ENCODE results near the gene SLC9A4.
"Not testable (repeated sequence)": the region's sequence is repeated elsewhere in the genome, so short reads cannot be mapped to it uniquely, and the experiment has no call there.

Gene SLC9A4

DNA sequence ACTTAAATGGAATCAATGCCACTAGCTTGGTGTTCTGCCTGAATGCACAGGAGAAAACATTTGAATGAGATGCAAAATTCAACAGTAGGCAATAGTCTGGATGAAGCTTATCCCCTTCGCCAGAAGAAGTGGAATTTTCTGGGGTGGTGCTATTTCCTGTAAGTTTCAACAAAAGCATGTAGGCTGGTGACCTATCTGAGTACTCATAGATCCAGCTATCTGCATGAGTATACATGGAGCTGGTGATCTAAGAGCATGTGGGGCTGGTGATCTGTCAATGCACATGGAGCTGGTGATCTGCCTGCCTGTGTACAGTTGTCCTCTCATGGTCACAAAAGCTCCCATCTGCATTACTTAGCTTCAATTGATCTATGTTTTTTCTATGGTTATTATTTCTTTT is 71.2 kb downstream of the SLC9A4 start:
- H3K4me3 ChIP-seq (ENCODE audit: low read depth, low read length): no peak overlapping the region

DNA sequence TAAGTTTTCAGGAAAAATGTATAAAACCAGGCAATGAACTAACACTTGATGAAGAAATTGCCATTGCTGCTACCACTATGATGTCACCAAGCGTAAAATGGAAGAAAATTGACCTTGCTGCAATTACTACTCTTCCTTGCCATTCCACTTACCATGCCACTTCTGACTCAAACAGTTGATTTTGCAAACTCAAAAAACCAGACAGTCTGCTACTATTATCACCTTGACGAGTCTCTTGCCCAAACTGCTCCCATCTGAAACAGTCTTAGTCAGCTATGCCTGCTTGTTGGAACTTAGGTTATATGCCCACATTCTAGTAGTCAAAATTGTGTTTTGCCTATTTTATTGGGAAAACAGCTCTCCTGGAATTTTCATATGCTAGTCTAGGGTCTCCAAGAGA is 74.4 kb downstream of the SLC9A4 start:
- H3K4me3 ChIP-seq (ENCODE audit: low read depth, low read length): no peak overlapping the region

DNA sequence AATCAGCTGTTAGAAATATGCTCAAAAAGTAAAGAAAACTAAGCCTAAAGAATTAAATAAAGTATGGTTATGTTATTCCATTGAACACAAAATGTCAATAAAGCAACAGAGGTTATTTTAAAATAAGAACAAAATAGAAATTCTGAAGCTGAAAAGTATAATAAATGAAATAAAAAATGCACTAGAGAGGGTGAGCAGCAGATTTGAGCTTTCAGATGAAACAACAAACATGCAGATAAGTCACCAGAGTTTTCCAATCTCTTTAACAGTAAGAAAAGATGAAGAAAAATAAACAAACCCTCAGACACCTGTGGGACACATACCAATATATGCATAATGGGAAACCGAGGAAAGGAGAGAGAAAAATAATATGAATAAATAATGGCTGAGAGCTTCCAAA is 76.0 kb downstream of the SLC9A4 start:
- H3K4me3 ChIP-seq (ENCODE audit: low read depth, low read length): no peak overlapping the region

DNA sequence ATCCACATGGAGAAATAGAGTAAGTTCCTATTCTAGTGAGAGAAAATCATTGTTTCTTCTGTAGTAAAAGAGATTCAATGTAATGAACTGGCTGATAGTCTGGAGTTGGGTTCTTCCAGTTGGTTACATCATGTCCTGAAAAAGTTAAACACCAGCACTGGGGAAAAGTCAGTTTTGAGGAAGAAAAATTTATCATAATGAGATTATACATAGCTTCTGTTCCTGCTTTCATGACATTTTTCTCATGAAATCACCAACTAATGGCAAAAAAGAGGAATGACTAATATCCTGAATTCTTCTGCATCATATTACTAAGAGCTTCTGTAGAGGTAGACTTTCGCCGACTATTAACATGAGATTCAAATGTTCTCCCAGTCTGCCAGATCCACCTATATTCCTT is 77.1 kb downstream of the SLC9A4 start:
- H3K4me3 ChIP-seq (ENCODE audit: low read depth, low read length): no peak overlapping the region

DNA sequence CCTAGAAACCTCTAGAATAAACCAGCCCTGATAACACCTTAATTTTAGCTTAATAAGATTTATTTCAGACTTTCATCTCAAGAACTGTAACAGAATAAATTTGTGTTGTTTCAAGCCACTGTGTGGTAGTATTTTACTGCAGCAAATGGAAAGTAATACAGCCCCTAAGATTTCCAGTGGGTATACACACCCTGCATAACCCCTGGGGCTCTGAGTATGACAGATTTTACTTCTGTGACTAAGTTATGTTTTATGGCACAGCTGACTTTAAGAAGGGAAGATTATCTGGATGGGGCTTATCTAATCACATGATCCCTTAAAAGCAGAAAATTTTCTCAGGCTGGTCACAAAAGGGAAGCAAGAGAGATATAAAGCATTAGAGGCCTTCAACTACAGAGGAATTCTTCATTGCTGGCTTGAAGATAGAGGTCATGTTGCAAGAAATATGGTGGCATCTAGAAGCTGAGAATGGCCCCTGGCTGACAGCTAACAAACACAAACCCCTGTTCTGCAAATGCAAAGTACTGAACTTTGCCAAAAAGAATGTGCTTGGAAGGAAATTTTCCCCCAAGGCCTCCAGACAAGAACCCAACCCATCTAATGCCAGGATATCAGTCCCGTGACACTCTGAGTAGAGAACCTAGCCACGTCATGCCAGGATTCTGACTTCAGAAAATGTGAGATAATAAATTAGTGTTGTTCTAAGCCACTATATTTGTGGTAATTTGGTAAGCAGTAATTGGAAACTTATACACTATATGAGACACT is 78.5 kb downstream of the SLC9A4 start:
- H3K4me3 ChIP-seq (ENCODE audit: low read depth, low read length): no peak overlapping the region

DNA sequence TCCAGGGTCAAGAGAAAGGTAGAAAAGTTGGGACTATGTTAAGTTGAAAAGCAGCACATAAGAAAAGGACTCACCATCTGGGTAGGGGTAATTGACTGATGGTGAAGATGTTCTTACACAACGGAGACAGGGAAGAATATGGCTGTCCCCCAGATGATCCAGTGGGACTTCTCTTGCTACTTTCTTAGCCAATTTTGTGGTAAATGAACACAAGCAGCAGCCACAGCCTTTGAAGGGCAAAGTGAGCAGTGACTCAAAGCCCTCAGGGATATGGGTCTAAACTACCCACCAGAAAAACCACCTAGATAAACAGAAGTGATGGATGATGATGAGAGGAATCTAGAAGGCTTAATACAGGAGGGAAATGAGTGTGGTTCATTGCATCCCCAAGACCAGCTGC is 80.6 kb downstream of the SLC9A4 start:
- no peak overlapping the region for H3K4me3 ChIP-seq (ENCODE audit: low read depth, low read length)

DNA sequence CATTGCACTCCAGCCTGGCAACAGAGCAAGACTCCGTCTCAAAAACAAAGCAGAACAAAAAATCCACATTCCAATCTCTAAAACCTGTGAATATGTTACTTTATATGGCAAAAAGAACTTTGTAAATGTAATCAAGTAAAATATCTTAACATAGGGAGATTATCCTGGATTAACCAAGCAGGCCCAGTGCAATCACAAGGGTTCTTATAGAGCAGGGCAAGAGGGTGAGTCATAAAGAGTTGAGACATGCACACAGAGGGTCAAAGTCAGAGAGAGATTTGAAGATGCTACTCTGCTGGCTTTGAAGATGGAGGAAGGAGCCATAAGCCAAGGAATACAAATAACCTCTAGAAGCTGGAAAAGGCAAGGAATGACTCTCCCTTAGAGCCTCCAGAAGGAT is 85.4 kb downstream of the SLC9A4 start:
- no peak overlapping the region for H3K4me3 ChIP-seq (ENCODE audit: low read depth, low read length)

DNA sequence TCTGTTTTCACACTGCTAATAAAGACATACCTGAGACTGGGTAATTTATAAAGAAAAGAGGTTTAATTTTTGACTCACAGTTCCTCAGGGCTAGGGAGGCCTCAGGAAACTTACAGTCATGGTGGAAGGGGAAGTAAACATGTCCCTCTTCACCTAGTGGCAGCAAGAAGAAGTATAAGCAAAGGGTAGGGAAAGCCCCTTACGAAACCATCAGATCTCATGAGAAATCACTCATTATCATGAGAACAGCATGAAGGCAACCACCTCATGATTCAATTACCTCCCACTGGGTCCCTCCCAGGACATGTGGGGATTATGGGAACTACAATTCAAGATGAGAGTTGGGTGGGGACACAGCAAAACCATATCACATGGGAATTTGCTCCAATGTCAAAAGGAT is 89.5 kb downstream of the SLC9A4 start:
- not testable (repeated sequence) for H3K4me3 ChIP-seq (ENCODE audit: low read depth, low read length)

DNA sequence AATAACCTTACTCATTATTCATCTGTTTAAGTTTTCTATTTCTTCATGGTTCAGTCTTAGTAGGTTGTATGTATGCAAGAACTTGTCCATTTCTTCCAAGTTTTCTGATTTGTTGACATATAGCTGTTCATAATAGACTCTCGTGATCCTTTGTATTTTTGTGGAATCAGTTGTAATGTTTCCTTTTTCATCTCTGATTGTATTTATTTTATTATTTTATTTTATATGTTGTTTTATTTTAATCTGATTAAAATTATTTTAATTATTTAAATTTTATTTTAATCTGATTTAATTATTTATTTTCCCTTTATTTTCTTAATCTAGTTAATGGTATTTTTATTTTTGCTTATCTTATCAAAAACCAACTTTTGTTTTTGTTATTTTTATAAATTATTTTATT is 102.9 kb downstream of the SLC9A4 start:
- no peak overlapping the region for H3K4me3 ChIP-seq (ENCODE audit: low read depth, low read length)

DNA sequence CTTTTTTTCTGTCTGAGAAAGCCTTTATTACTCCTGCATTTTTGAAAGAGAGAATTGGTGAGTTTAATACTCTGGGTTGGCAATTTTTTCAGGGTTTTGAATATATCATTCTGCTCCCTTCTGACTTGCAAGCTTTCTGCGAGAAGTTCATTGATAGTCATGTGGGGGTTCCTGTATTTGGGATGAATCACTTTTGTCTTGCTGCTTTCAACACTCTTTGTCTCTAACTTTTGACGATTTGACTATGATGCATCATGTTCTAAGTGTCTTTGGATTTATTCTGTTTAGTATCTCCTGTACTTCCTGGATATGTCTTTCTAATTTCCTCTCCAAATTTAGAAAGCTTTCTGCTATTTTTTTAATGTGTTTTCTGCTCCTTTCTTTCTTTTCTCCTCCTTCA is 105.3 kb downstream of the SLC9A4 start:
- H3K4me3 ChIP-seq (ENCODE audit: low read depth, low read length): no peak overlapping the region

DNA sequence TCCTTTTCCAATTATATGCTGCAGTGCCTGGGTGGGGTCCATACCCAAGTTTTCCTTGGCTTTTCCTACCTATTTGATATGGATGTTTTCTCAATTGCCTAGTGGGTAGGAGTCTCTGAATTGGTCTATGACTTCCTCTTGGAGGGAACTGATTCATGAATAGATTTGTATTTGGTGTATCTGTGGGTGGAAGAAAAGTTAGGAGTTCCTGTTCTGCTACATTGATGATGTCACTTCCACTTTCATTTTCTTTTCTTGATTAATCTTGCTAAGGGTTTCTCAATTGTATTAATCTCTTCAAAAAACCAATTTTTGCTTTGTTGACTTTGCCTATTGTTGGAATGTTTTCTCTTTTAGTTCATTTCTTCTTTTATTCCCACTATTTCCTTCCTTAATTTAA is 108.9 kb downstream of the SLC9A4 start:
- no peak overlapping the region for H3K4me3 ChIP-seq (ENCODE audit: low read depth, low read length)

DNA sequence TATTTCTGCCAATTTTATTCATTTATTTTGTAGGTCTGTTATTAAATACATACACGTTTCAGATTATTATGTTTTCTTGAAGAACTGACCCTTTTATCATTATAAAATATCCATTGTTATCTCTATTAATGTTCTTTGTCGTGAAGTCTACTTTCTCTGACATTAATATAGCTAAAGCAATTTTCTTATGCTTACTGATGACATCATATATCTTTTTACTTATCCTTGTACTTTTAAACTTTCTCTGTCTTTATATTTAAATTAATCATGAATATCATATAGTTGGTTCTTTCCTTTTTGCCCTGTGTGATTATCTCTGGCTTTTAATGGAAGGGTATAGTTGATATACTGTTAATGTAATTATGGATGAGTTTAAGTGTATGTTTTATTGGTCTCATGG is 109.8 kb downstream of the SLC9A4 start:
- H3K4me3 ChIP-seq (ENCODE audit: low read depth, low read length): no peak overlapping the region
